Naive thymus-derived CD8-positive, alpha-beta T cell (primary cell): ENCODE results near the gene PPP1R13B. TPM values are rescaled to one million over a fixed set of nuclear protein-coding genes. Genes with fewer than 3 reads are reported as not detected.

Source experiments
- ATAC-seq, 2 donors: fragments of 150-1000 bp; cut with Tn5 transposase in 1 of 2; sonication (Bioruptor Pico), chemical (Tn5 transposase) in 1 of 2; 1 replicate in 1 of 2; 2 replicates in 1 of 2; pipeline ENCODE4 v1.10.0; 2021; ENCODE audit warnings: mild to moderate bottlenecking in 2 of 2, moderate library complexity in 2 of 2
- POLR2A ChIA-PET: fragments of 350-600 bp; sonication (Branson Sonifier 250); formaldehyde crosslinking; loops from one replicate; lab custom pipeline; 2021; ENCODE audit warnings: antibody characterized with exemption; lab: Charles Lee
- DNase-seq, 10 donors: peaks; one replicate each; pipeline versions ENCODE4 v3.0.0 to v3.0.0-alpha.2; 2020 to 2022
- H3K27ac Mint-ChIP-seq, 10 donors: one replicate each; pipeline ENCODE4 v1.8.0; 2020 to 2022; ENCODE audit warnings: mild to moderate bottlenecking in 10 of 10, mixed read lengths in 10 of 10, moderate library complexity in 4 of 10, inconsistent platforms in 1 of 10
- H3K27me3 Mint-ChIP-seq, 5 donors: one replicate each; pipeline ENCODE4 v1.8.0; 2021 to 2022; ENCODE audit warnings: mixed read lengths in 5 of 5
- H3K36me3 Mint-ChIP-seq, 3 donors: one replicate each; pipeline ENCODE4 v1.8.0; 2020 to 2022; ENCODE audit warnings: mixed read lengths in 3 of 3, mild to moderate bottlenecking in 2 of 3, inconsistent platforms in 1 of 3
- H3K4me1 Mint-ChIP-seq, 4 donors: one replicate each; pipeline ENCODE4 v1.8.0; 2021 to 2022; ENCODE audit warnings: mixed read lengths in 4 of 4
- H3K4me3 Mint-ChIP-seq, 10 donors: one replicate each; pipeline ENCODE4 v1.8.0; 2020 to 2022; ENCODE audit warnings: mild to moderate bottlenecking in 10 of 10, mixed read lengths in 10 of 10, moderate library complexity in 6 of 10, inconsistent platforms in 1 of 10
- H3K9me3 Mint-ChIP-seq, 9 donors: one replicate each; pipeline ENCODE4 v1.8.0; 2020 to 2022; ENCODE audit warnings: mixed read lengths in 9 of 9, mild to moderate bottlenecking in 3 of 9, inconsistent platforms in 1 of 9, moderate library complexity in 1 of 9
- polyA plus RNA-seq, 3 donors: library from polyadenylated mRNA; unstranded; fragments of 300-500 nt; fragmentation: Illumina TruSeq; gene quantifications; one replicate each; pipeline ENCODE4 v1.2.3, GENCODE V29; 2021
- total RNA-seq, 8 experiments: library from RNA in 2 of 8; stranded (reverse) in 2 of 8; gene quantifications; one replicate each; pipeline ENCODE4 v1.2.3 and lab custom pipeline; 2021 to 2026

The PPP1R13B gene
- total and polyA plus RNA-seq, 5 experiments from 2014 or later = 2.5 to 40.3 (median 6.8) TPM

DNA sequence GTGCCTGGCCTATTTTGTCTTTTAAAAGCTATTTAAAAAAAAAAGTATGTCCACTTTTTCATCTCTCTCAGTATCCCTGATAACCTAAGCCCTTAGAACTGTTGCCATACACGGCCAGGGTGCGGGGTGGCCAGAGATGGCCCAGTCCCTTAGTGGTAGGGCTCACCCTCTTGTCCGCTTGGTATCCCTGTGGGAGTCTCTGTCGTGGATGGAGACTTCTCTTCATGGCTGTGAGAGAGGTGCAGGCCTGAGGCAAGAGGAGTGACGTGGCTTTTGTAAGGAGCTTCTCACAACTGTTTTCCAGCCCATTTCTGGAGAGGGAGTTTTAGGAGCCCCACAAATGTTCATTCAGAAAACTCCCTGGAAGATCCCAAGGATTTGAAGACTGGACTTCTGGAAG is 158.9 kb downstream of the PPP1R13B start:
- Mint-ChIP-seq H3K36me3 (peaks cover 0 to 72% (median 2%) of the 10 kb centered on the region in 3 donors), H3K27me3 (no peaks in the 10 kb centered on the region), H3K4me1 (peaks cover 0 to 23% (median 2%) of the 10 kb centered on the region in 4 donors), H3K4me3 (no peak overlapping the region), H3K9me3 (peaks cover 0 to 2% (median 0%) of the 10 kb centered on the region in 9 donors), H3K27ac (peak overlapping the region in 2 of 10 donors; percentile 31 to 40)
- no peak for ATAC-seq
- no peak for DNase-seq
- POLR2A ChIA-PET = interaction anchor here (0.5 kb wide), 1 partner anchor 17 kb away, joined by 3 read pairs; no protein-coding TSS in a partner anchor

DNA sequence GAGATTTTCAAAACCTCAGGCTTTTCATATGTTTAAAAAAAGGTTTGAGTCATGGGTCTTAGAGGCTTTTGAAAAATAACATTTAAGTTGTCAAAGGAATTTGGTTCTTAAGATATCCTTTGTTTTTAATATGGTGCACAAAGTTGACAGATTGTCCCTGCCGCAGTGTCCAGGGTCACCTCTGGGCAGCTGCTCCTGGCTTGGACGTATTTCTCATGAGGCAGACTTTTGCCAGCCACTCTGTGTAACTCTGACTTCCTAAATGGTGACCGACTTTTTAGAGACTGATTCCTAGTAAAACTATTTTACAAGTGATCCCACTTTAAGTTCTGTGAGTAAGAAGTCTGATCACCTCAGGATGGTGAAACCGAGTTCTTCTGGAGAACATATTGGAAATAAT is 159.7 kb downstream of the PPP1R13B start:
- Mint-ChIP-seq H3K36me3 (peaks cover 0 to 72% (median 4%) of the 10 kb centered on the region in 3 donors), H3K9me3 (peaks cover 0 to 2% (median 0%) of the 10 kb centered on the region in 9 donors), H3K4me1 (peaks cover 0 to 23% (median 2%) of the 10 kb centered on the region in 4 donors), H3K27me3 (no peaks in the 10 kb centered on the region), H3K4me3 (no peak overlapping the region), H3K27ac (peak overlapping the region in 1 of 10 donors; percentile 11)
- no peak for DNase-seq
- POLR2A ChIA-PET = interaction anchor here (0.5 kb wide), 1 partner anchor 16 kb away, joined by 3 read pairs; no protein-coding TSS in a partner anchor
- no peak for ATAC-seq

DNA sequence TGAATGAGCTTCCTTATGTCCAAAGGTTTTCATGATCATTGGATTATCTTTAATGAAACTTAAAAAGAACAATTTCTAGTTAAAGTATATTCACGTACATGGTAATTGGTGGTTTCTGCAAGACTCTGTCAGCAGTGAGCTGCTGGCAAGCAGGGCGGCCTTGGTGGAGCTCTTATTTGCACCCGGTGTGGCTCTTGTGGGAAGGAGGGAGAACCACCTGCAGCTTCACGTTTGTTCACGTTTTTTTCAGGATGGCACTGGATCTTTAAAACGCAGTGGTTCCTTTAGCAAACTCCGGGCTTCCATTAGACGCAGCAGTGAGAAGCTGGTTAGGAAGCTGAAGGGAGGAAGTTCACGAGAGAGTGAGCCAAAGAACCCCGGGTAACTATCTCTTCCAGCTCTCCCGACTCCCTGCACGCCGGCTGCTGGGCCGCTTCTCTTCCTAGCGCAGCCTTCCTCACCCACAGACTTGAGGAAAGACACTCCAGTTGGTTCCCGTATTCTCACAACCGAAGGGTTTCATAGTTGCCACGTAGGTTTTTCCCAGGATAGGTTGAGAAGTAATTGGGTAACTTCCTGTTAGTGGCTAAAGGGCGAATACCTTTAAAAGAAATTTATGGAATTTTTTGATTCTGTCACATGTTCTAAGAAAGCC is 160.4 kb downstream of the PPP1R13B start:
- Mint-ChIP-seq H3K9me3 (peaks cover 0 to 2% (median 0%) of the 10 kb centered on the region in 9 donors), H3K4me3 (no peak overlapping the region), H3K27ac (peak overlapping the region in 2 of 10 donors; percentile 48 to 50), H3K4me1 (peaks cover 0 to 23% (median 2%) of the 10 kb centered on the region in 4 donors), H3K36me3 (peaks cover 0 to 78% (median 4%) of the 10 kb centered on the region in 3 donors), H3K27me3 (no peaks in the 10 kb centered on the region)
- DNase-seq (no peak), ATAC-seq (no peak)
- POLR2A ChIA-PET = no interaction called here

DNA sequence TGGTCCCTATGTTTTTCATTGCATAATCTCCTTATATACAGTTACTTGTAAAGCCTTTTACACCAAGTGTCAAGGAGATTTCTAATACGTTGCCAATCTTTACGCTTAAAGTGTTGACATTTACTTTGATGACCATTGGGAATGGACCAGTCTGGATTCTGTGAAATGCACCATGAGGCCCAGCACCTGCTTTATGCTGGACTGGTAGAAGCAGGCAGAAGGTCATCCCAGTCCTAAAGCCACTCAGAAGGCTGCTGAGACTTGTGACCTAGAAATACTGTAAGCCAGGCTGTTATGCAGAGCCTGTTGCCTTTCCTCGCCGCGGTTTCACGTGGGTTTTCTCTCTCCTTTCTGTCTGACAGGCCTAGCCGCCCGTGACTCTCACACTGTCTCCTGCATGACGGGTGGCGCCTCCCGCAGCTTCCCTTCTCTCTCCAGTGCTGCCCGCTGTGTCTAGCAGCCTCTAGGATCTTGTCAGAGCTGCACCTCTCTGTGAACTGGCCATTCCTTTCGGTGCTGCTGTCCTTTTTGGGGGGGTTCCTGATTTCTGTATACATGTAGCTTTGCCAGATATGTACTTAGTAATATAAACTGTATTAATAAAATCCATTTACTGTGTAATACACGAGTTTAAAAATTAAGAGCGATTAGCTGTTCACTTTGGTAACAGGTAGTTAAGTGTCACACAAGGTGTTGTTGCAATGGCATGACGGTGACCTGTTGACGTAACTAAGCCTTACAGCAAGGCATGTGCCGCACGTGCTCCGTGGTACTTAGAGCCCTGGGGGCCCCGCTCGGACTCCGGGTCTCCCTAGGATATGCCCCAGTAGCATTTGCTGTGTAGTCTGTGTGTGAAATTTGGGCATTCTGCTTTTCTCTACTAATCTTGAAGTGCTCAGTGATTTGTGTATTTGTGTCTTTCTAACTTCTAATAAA is 161.8 kb downstream of the PPP1R13B start:
- Mint-ChIP-seq H3K4me1 (peaks cover 0 to 15% (median 2%) of the 10 kb centered on the region in 4 donors), H3K36me3 (peaks cover 0 to 92% (median 6%) of the 10 kb centered on the region in 3 donors), H3K9me3 (peaks cover 0 to 2% (median 0%) of the 10 kb centered on the region in 9 donors), H3K4me3 (no peak overlapping the region), H3K27ac (peak overlapping the region in 2 of 10 donors; percentile 12 to 22), H3K27me3 (no peaks in the 10 kb centered on the region)
- no peak for ATAC-seq
- no peak for DNase-seq
- POLR2A ChIA-PET = no interaction called here

DNA sequence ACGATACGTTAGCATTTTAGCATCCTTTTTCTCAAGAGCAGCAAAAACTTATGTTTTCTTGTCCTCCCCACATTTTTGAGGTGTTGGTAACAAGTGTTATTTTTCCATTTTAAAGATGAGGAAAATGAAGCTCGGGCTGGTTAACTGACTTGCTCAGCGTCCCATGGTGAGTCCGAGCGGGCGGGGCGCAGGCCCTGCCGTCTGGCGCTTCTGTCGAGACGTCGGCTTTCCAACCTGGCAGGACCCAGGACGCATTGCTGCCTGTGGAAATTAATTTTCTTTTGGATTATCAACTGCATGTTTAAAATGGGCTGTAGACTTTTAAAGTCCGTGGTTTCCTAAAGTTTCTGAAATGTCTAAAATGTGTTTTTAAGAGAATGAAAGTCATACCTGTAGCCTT is 162.5 kb downstream of the PPP1R13B start:
- POLR2A ChIA-PET = no interaction called here
- no peak for DNase-seq
- H3K36me3 Mint-ChIP-seq = peaks cover 0 to 92% (median 6%) of the 10 kb centered on the region in 3 donors
- H3K4me1 Mint-ChIP-seq = peaks cover 0 to 10% (median under 1%) of the 10 kb centered on the region in 4 donors
- H3K4me3 Mint-ChIP-seq = no peak overlapping the region
- peak overlapping the region in 1 of 10 donors; percentile 15 for H3K27ac Mint-ChIP-seq
- peaks cover 0 to 2% (median 0%) of the 10 kb centered on the region in 9 donors for H3K9me3 Mint-ChIP-seq
- no peak for ATAC-seq
- no peaks in the 10 kb centered on the region for H3K27me3 Mint-ChIP-seq

DNA sequence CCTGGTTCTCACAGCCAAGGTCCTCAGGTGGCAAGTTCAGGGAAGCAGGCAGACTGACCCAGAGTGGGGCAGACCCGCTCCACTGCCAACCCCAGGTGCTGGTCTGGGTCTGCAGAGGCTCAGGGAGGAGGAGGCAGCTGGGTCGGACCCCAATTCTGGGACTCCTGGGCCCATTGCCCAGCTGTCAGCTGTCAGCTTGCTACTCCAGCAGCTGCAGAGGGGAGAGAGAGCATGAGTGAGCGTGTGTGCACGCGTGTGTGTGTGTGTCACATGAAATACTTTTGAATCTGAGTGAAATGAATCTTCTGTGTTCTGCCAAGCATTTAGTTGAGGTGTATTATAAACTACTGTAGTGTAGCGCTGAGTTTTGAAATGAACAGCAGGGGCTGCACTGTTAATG is 162.9 kb downstream of the PPP1R13B start:
- Mint-ChIP-seq H3K36me3 (peaks cover 0 to 92% (median 6%) of the 10 kb centered on the region in 3 donors), H3K4me1 (peaks cover 0 to 11% (median under 1%) of the 10 kb centered on the region in 4 donors), H3K27ac (no peak overlapping the region), H3K27me3 (no peaks in the 10 kb centered on the region), H3K4me3 (no peak overlapping the region), H3K9me3 (peaks cover 0 to 2% (median 0%) of the 10 kb centered on the region in 9 donors)
- POLR2A ChIA-PET = no interaction called here
- DNase-seq (no peak), ATAC-seq (no peak)

Other genes with a start within 250 kb of the PPP1R13B start
- 100 to 1,000 TPM; 242 to 252 TPM for gene KLC1, start 218.4 kb downstream of the PPP1R13B start, total RNA-seq
- gene KLC1, start 218.4 kb downstream of the PPP1R13B start, polyA plus RNA-seq = 10 to 100 TPM; 50.7 to 73.3 (median 58.2) TPM
- 10 to 100 TPM; 13.8 to 14.1 TPM for gene XRCC3, start 132.1 kb downstream of the PPP1R13B start, total RNA-seq
- gene XRCC3, start 132.1 kb downstream of the PPP1R13B start, polyA plus RNA-seq = 1 to 10 TPM; 2.1 to 3.6 (median 3.2) TPM
- gene ZFYVE21, start 131.8 kb downstream of the PPP1R13B start, total RNA-seq = 10 to 100 TPM; 13.5 to 16.9 TPM
- gene ZFYVE21, start 131.8 kb downstream of the PPP1R13B start, polyA plus RNA-seq = 1 to 10 TPM; 7.7 to 8.7 (median 8.1) TPM
- gene TDRD9, start 80.9 kb upstream of the PPP1R13B start, total RNA-seq = 1 to 10 TPM in 1 of 2 experiments, under 1 TPM in 1; 0.22 to 1.1 TPM
- gene TDRD9, start 80.9 kb upstream of the PPP1R13B start, polyA plus RNA-seq = under 1 TPM; 0.57 to 0.77 (median 0.74) TPM
- gene RD3L, start 95.0 kb upstream of the PPP1R13B start, total RNA-seq = not detected
- gene RD3L, start 95.0 kb upstream of the PPP1R13B start, polyA plus RNA-seq = not detected
- not detected for gene ASPG, start 238.1 kb upstream of the PPP1R13B start, total RNA-seq
- not detected for gene ASPG, start 238.1 kb upstream of the PPP1R13B start, polyA plus RNA-seq